Esophagus muscularis mucosa (tissue), 4 donors: ENCODE data around the gene RAB4A. TPM values are rescaled to one million over a fixed set of nuclear protein-coding genes. Genes with fewer than 3 reads are reported as not detected.

ENCODE experiments used
- DNase-seq: peaks from one replicate; pipeline ENCODE4 v3.0.0-alpha.2; 2017; ENCODE audit errors: extremely low spot score
- H3K27ac ChIP-seq, 4 donors: fragments of 200-600 bp; sonication (generic); replicated peaks in 1 of 4; 1 replicate in 3 of 4; 2 replicates in 1 of 4; pipeline ENCODE4 v1.5.1; 2016 to 2019; ENCODE audit warnings: mild to moderate bottlenecking in 1 of 4
- H3K27me3 ChIP-seq, 4 donors: fragments of 200-600 bp; sonication (generic); one replicate each; pipeline versions ENCODE4 v1.5.1 to v1.6.0; 2016 to 2019
- H3K36me3 ChIP-seq, 4 donors: fragments of 200-600 bp; sonication (generic); one replicate each; pipeline ENCODE4 v1.5.1; 2016 to 2019
- H3K4me1 ChIP-seq, 4 donors: fragments of 200-600 bp; sonication (generic); one replicate each; pipeline ENCODE4 v1.5.1; 2016 to 2019
- H3K4me3 ChIP-seq, 4 donors: fragments of 200-600 bp; sonication (generic); 1 replicate in 2 of 4; 2 replicates in 2 of 4; pipeline ENCODE4 v1.5.1; 2016 to 2019; ENCODE audit warnings: mild to moderate bottlenecking in 4 of 4, moderate library complexity in 1 of 4
- H3K9me3 ChIP-seq, 4 donors: fragments of 200-600 bp; sonication (generic); 1 replicate in 3 of 4; 2 replicates in 1 of 4; pipeline ENCODE4 v1.5.1; 2016 to 2019
- EP300 ChIP-seq: sonication (generic); formaldehyde crosslinking; IDR thresholded peaks from one replicate; pipeline ENCODE4 v1.6.1; 2017; ENCODE audit warnings: antibody characterized with exemption
- POLR2A ChIP-seq: fragments of 450-650 bp; IDR thresholded peaks from one replicate; pipeline ENCODE4 v1.6.1; 2017; ENCODE audit warnings: antibody characterized with exemption, moderate library complexity, mild to moderate bottlenecking, low read depth
- POLR2AphosphoS5 ChIP-seq, 2 donors: sonication (generic); formaldehyde crosslinking; IDR thresholded peaks; one replicate each; pipeline ENCODE4 v1.6.1; 2017; ENCODE audit warnings: antibody characterized with exemption in 2 of 2
- WGBS: methylation state at CpG from one replicate; pipeline ENCODE4 v1.1.5; 2018; 5-methylcytosine and 5-hydroxymethylcytosine counted together
- intact Hi-C: fragments of 100-400 bp; cut with DNase I; formaldehyde crosslinking; loops from one replicate; pipeline ENCODE4 v1.15.1; 2023
- total RNA-seq, 4 donors: library from RNA; depleted of rRNA; stranded (reverse); fragments of >200 nt; gene quantifications; one replicate each; pipeline versions ENCODE4 v1.1.0 to v1.2.1, GENCODE V29; 2016
- TF ChIP-seq, protein P1 (sequence below), 3 experiments: fragments of 200-600 bp in 2 of 3; fragments of 450-650 bp in 1 of 3; sonication (generic) in 2 of 3; IDR thresholded peaks; one replicate each; pipeline ENCODE4 v1.5.1; 2017 to 2019; ENCODE audit warnings: antibody characterized with exemption in 3 of 3, mild to moderate bottlenecking in 2 of 3, moderate library complexity in 1 of 3

The RAB4A gene
- total RNA-seq, 4 donors from 2014 or later: 94.9 to 129 (median 108) TPM

DNA sequence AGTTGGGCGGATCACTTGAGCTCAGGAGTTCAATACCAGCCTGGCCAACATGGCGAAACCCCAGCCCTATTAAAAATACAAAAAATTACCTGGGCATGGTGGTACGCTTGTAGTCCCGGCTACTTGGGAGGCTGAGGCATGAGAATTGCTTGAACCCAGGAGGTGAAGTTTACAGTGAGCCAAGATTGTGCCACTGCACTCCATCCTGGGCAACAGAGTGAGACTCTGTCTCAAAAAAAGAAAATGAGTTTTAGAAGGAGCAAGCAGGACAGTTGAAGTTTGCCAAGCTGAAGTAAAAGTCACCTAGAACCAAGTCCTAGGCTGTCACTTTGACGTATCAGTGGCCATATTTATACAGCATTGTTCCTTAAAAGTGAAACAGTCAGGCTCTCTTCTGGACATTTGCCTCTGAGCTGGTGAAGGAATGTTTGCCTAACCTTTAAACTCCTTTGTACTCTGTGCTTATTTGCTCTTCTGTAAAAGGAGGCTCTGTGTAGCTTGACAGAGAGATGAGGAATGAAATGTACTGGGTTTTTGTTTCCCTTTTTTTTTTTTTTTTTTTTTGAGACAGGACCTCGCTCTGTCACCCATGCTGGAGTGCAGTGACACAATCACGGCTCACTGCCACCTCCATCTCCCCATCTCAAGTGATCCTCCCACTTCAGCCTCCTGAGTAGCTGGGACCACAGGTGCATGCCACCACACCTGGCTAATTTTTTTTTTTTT, 2.8 kb downstream of the RAB4A start:
- Histone ChIP-seq H3K27me3 (no peaks in the 10 kb centered on the region), H3K9me3 (no peaks in the 10 kb centered on the region), H3K27ac (peak overlapping the region; percentile 85 to 97 (median 90)), H3K4me1 (peaks cover 40 to 92% (median 86%) of the 10 kb centered on the region in 4 donors), H3K36me3 (no peaks in the 10 kb centered on the region), H3K4me3 (peak overlapping the region; percentile 4 to 93 (median 43))
- TF ChIP-seq POLR2AphosphoS5 (IDR thresholded peaks at IDR 0.05) (peak in 1 of 2 donors; percentile 75), POLR2A (no peak)
- WGBS: 69% methylated on average over 7 of the region's 7 CpGs
- intact Hi-C loops: no loop called here
- DNase-seq: peak; percentile 55

DNA sequence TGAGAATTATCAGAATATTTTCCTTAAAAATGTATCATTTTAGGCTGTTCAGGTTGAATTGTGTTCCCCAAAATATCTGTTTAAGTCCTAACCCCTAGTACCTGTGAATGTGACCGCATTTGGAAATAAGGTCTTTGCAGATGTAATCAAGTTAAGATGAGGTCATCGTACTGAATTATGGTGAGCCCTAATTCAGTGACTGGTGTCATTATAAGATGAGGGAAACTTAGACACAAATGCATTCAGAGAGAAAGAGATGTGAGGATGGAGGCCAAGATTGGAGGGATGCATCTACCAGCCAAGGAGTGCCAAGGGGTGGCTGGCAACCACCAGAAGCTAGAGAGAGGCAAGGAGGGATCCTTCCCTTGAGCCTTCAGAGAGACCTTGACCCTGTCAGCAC, 4.1 kb downstream of the RAB4A start:
- H3K9me3 ChIP-seq: no peaks in the 10 kb centered on the region
- H3K36me3 ChIP-seq: no peaks in the 10 kb centered on the region
- no peaks in the 10 kb centered on the region for H3K27me3 ChIP-seq
- H3K4me3 ChIP-seq: no peak overlapping the region
- DNase-seq: peak; percentile 37
- H3K4me1 ChIP-seq: peaks cover 42 to 92% (median 88%) of the 10 kb centered on the region in 4 donors
- 98% methylated on average over 2 of the region's 2 CpGs for WGBS
- TF ChIP-seq EP300 (no peak), POLR2A (no peak), POLR2AphosphoS5 (IDR thresholded peaks at IDR 0.05) (no peak)
- TF ChIP-seq, protein P1, sequence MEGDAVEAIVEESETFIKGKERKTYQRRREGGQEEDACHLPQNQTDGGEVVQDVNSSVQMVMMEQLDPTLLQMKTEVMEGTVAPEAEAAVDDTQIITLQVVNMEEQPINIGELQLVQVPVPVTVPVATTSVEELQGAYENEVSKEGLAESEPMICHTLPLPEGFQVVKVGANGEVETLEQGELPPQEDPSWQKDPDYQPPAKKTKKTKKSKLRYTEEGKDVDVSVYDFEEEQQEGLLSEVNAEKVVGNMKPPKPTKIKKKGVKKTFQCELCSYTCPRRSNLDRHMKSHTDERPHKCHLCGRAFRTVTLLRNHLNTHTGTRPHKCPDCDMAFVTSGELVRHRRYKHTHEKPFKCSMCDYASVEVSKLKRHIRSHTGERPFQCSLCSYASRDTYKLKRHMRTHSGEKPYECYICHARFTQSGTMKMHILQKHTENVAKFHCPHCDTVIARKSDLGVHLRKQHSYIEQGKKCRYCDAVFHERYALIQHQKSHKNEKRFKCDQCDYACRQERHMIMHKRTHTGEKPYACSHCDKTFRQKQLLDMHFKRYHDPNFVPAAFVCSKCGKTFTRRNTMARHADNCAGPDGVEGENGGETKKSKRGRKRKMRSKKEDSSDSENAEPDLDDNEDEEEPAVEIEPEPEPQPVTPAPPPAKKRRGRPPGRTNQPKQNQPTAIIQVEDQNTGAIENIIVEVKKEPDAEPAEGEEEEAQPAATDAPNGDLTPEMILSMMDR (IDR thresholded peaks at IDR 0.05): no peak
- intact Hi-C loops: loop anchor here (5.0 kb wide), 1 partner anchor 67 kb away; the partner anchor contains the start of gene CCSAP
- peak overlapping the region; percentile 85 to 97 (median 90) for H3K27ac ChIP-seq

DNA sequence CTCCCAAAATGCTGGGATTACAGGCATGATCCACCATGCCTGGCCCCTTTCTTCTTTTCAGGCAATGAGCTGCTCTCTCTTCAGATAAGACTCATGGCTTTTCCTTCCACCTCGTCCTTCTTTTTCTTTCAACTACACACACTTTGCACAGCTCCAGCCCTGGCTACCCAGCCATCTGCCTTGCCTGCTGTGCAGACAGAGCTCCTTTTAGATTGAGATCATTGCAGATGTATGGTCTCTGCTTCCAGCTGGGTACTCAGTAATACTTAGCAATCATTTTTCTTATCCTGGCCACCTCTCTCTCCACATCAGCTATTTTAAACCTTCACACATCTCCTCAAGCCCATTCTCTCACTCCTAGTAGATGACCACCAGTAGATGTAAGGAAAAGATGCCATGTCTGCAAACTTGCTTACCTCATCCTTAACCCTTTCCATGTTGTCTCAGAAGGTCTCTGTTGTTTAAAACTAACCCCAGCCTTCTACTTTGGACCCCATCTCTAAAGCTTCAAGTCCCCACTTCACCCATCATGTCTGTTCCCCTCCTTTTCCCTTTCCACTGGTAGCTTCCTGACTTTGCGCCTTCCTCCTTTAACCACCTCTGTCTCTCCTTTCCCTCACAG, 7.3 kb downstream of the RAB4A start:
- intact Hi-C loops: loop anchor here (5.0 kb wide), 1 partner anchor 64 kb away; the partner anchor contains the start of gene CCSAP
- H3K4me3 ChIP-seq: no peak overlapping the region
- peak; percentile 42 for DNase-seq
- H3K36me3 ChIP-seq: no peaks in the 10 kb centered on the region
- peak overlapping the region in 2 of 4 donors; percentile 10 to 85 for H3K27ac ChIP-seq
- no peak for TF ChIP-seq POLR2AphosphoS5 (IDR thresholded peaks at IDR 0.05)
- TF ChIP-seq POLR2A: no peak
- no peak for TF ChIP-seq EP300
- TF ChIP-seq, protein P1 (IDR thresholded peaks at IDR 0.05): no peak
- no peaks in the 10 kb centered on the region for H3K9me3 ChIP-seq
- H3K4me1 ChIP-seq: peaks cover 25 to 93% (median 79%) of the 10 kb centered on the region in 4 donors
- 90% methylated on average over 2 of the region's 2 CpGs for WGBS
- no peaks in the 10 kb centered on the region for H3K27me3 ChIP-seq

DNA sequence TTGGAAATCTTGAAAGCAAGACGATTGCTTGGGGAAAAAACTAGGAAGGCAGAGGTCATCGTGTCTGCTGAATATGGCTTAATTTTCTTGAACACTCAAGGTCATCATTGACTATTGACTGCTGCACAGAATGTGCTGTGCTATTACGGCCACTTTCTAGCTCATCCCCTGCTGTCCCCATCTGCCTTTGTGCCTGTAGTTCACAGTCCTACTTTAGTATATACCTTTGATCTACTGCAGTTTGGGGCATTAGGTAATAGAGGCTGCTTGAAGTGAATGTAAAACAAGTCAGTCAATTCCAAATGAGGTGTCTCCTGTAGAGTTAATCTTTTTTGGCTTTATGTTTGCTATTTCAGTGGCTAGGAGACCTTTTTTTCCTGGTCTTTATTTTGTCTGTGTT, 8.3 kb downstream of the RAB4A start:
- Histone ChIP-seq H3K4me1 (peaks cover 17 to 93% (median 74%) of the 10 kb centered on the region in 4 donors), H3K27ac (peak overlapping the region in 2 of 4 donors; percentile 10 to 85), H3K27me3 (no peaks in the 10 kb centered on the region), H3K9me3 (no peaks in the 10 kb centered on the region), H3K36me3 (no peaks in the 10 kb centered on the region), H3K4me3 (no peak overlapping the region)
- TF ChIP-seq POLR2A: no peak
- TF ChIP-seq EP300: no peak
- TF ChIP-seq, protein P1 (IDR thresholded peaks at IDR 0.05): no peak
- TF ChIP-seq POLR2AphosphoS5 (IDR thresholded peaks at IDR 0.05): no peak
- intact Hi-C loops: loop anchor here (5.0 kb wide), 1 partner anchor 63 kb away; the partner anchor contains the start of gene CCSAP
- DNase-seq: peak; percentile 26
- WGBS: 65% methylated on average over 3 of the region's 3 CpGs
